ENCODE results near the gene KCTD7.
"Not testable (repeated sequence)": the region's sequence is repeated elsewhere in the genome, so short reads cannot be mapped to it uniquely, and the experiment has no call there.

Gene KCTD7

DNA sequence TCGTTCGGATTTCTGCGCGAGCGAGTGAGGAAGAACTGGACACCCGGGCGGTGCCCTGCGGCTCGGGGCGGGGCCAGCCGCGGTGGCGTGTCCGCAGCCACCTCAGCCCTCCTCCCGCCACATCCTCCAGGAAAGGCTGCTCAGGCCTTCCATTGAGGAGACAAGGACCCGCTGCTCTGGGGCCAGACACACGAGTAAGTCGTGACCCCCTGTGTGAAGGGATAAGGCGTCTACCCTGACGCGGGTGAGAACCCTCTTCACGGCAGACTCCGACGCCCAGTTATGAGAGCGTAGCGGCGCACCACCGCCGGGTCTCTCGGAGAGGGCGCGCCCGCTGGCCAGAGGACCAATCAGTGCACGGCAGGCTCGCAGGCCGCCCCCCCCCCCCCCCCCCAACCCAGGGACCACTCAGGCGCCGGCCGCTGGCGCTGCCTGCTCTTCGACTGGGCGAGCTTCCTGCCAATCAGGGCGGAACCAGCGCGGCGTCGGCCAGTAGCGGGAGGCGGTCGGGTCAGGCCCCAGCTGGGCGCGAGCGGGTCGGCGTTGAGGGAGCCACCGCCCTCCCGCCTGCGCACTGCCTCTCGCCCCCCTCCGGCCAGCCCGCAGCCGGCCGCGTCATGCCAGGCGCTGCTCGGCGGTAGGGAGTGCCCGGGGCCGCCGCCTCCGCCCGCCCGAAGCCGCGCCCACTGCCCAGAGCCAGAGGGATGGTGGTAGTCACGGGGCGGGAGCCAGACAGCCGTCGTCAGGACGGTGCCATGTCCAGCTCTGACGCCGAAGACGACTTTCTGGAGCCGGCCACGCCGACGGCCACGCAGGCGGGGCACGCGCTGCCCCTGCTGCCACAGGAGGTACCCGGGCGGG is at the start of gene KCTD7:
KCTD7 (plus strand) TSS at position 521 of the 861 bp plus-strand sequence; CDS start at position 705, 184 bp downstream.
- peak; percentile 94 for DNase-seq

DNA sequence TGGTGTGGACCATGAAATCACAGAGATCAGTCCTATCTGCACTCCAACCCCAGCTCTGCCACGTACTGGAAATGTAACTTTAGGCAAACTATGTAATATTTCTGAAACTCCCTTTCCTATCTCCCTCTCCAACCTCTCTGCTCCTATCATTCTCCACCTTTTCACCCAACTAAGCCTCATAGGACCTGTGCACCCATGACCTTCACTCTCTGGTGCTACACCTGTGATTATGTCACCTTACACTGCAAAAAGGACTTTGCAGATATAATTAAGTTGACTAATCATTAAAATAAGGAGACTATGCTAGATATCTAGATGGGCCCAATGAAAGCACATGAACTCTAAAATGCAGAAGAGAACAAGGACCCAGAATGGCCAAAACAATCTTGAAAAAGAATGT is 48.3 kb upstream of the KCTD7 start:
- DNase-seq: not testable (repeated sequence)

DNA sequence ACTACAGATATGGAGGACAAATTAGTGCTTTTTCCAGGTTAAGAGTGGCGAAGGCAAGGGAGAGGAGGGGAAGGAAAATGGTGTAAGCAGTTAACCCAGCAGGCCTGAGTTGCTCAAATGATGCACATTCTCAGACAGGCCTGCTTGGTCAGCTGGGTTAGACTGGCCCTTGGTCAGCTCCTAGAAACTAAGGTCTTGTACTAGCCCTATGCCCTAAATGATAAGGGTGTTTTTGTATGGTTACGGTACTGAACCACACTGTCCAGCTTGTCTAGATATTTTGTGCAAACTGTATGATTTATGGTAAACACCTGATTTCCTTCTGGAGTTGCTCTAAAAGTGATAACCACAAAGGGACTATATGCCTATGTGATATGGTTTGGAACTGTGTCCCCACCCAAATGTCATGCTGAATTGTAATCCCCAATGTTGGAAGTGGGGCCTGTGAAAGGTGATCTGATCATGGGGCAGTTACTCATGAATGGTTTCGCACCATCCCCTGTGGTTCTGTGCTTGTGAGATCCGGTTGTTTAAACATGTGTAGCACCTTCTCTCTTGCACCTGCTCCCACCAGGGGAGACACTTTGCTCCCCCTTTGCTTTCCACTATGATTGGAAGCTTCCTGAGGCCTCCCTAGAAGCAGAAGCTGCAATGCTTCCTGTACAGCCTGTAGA is 45.7 kb upstream of the KCTD7 start:
- not testable (repeated sequence) for DNase-seq

DNA sequence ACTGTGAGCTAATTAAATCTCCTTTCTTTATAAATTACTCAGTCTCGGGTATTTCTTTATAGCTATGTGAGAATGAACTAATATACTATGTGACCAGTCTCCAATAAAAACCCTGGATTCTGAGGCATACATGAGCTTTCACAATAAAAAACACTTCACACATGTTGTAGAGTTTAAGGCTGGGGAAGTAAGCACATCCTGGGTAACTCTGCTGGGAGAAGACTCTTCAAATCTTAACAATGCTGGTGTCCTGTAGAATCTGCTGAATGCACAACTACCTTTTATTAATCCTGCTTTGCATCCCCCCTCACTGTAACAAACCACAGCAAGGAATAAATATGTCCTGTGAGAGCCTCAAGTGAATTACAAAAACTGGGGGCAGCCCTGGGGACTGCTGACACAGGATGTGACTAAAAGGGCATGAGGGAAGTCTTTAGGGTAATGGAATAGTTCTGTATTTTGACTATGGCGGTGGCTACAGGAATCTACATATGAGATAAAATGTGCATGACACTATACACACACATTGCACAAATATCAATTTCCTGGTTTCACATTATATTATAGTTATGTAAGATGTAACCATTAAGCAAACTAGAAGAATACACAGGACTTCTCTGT is 45.1 kb upstream of the KCTD7 start:
- no peak for DNase-seq

DNA sequence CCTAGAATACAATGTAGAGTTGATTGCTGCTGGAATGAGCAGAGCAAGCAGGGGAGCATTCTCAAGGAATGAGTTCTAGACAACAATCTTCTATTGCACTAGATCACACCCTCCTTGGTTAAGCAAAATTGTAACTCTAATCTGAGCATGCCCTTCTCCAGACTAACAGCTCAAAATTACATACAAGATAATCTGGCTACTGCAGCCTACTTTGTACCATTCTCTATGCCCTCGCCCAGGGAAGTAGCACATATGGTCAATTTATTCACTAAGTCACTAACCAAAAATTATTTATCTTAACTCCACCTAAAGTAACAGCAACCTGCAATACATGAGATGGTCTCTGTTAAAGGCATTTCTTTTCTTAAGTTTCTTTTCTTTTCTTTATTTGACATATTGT is 42.5 kb upstream of the KCTD7 start:
- DNase-seq: no peak

DNA sequence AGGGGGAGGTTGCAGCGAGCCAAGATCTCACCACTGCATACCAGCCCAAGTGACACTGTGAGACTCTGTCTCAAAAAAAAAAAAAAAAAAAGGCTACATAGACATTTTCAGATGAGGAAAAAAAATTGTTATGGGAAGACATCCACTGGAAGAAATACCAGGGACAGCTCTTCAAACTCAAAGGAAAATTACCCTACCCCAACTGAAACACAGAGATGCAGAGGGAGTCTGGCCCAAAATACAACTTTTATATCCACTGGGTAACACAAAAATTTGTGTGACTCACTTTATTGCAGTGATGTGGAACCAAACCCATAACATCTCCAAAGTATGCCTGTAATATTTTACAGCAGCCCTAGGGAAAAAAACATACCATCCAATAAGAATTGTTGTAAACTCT is 40.5 kb upstream of the KCTD7 start:
- DNase-seq: not testable (repeated sequence)

DNA sequence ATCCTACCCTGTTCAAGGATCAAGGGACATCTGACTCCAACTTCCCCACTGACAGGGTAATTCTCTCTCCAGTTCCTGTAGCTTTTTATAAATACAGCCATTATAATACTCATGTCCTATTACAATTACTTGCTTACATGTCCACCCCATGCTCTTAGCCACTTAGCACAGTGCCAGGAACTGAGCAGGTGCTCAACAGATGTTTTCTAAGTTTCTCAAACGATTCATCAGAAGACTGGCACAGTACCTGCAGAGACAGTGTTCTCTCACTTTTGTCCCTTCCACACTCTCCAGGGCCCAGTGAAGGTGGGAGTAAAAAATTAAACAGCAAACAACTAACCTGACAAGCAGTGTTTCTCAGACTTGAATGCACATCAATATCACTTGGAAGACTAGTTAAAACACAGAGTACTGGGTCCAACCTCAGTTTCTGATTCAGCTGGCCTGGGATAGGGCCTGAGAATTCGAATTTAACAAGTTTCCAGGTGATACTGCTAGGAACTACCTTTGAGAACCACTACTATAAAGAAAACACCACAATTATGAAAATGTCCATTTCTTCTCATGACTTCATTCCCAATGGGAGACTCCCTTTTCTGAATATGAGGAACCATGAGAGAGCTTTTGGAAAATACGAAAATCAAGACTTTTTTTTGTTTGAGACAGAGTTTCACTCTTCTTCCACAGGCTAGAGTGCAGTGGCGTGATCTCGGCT is 39.7 kb upstream of the KCTD7 start:
- DNase-seq: not testable (repeated sequence)

DNA sequence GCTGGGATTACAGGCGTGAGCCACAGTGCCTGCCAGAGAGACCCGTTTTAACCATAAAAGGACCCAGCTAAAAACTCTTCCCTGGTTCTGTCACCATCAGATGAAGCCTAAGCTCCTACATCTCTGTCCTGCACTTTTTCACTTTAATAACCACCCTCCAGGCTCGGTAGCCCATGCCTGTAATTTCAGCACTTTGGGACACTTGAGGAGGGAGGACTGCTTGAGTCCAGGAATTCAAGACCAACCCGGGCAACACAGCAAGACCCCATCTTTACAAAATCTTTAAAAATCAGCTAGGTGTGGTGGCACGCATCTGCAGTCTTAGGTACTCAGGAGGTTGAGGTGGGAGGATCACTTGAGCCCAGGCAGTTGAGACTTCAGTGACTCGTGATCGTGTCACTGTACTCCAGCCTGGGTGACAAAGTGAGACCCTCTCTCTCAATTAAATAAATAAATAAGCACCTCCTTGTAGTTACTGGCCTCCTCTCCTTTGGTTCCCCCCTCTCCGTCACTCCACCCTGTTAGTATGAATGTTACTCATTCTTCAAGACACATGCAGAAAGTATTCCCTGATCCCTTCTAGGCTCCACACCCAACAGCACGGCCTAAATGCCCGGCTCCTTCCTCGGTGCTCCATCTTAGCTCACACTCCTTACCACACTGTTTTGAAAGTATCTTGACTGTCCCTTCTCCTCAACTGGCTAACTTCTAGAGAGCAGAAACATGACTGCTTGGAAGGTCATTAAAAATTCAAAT is 38.2 kb upstream of the KCTD7 start:
- not testable (repeated sequence) for DNase-seq

DNA sequence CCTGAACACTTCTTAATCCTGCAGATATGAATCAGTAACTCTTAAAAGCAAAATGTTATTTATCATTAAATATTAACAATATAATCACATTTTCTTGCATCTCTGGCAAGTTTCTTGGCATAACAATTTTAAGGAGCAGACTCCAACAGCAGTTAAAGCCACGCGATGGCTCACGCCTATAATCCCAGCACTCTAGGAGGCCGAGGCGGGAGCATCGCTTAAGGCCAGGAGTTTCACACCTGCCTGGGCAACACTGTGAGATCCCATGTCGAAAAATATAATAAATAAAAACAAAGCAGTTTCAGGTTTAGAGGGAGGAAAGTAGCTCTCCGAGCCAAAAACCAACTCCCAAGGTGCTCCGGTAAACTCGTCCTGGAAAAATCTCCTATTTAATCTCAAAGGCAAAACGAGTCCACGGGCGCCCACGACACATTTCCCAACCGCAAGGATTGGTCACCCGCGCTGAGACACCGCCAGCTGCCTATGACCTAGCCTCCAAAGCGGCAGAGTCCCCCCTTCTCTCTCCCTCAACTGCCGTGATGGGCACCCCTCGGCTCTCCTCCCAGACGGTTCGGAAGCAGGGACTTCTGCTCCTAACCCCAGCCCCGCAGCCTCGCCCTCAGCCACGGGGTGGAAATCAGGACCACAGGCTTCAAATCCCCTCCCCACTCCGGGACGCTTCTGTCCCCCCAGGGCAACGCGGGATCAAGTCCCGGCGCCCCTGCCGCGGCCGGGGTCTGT is 37.5 kb upstream of the KCTD7 start:
- DNase-seq: peak; percentile 6

DNA sequence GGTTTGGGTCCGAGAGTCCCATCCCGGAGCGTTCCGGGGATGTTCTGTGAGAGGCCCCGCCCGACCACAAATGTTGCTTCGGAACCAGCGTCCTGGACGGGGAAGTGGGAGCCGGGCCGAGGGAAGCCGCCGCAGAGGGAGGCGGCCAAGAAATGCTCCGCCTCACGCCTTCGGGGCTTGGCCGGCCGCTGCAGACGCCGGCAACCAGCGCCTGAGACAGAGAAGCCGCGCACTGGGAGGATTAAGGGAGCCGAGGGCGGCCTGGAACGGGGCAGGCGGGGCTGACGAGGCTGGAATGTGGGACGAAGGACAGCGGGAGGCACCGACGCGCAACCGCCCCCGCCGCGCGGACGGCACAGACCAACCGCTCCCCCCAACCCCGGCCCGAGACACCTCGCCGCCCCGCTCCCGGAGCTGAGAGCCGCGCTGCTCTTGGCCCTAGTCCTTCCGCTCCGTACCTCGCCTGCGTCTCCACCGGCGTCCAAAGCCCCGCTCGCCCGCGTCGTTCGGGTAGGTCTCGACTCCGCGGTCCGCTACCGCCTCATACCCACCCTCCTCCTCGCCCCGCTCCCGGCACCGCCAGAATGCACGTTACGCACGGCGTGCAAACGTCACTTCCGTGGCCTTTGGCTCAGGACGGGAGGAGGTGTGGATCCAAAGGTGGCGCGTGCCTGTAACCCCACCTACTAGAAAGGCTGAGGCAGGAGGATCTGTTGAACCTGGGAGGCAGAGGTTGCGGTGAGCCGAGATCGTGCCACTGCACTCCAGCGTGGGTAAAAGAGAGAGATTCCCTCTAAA is 36.7 kb upstream of the KCTD7 start:
- DNase-seq: peak; percentile 91

DNA sequence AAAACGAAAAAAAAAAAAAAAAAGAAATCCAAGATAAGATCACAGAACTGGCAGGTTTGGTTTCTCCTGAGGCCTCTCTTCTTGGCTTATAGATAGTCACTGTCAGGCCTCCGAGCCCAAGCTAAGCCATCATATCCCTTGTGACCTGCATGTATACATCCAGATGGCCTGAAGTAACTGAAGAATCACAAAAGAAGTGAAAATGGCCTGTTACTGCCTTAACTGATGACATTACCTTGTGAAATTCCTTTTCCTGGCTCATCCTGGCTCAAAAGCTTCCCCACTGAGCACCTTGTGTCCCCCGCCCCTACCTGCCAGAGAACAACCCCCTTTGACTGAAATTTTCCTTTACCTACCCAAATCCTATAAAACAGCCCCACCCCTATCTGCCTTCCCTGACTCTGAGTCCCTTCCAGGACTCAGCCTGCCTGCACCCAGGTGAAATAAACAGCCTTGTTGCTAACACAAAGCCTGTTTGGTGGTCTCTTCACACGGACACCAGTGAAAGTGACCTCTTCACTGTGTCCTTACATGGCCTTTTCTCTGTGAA is 36.0 kb upstream of the KCTD7 start:
- DNase-seq: peak; percentile 7

DNA sequence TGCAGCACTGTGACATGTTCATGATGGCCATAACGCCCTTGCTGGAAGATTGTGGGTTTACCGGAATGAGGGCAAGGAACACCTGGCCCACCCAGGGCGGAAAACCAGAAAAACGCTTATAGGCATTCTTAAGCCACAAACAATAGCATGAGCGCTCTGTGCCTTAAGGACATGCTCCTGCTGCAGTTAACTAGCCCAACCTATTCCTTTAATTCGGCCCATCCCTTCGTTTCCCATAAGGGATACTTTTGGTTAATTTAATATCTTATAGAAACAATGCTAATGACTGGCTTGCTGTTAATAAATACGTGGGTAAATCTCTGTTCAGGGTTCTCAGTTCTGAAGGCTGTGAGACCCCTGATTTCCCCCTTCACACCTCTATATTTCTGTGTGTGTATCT is 34.6 kb upstream of the KCTD7 start:
- DNase-seq: not testable (repeated sequence)

DNA sequence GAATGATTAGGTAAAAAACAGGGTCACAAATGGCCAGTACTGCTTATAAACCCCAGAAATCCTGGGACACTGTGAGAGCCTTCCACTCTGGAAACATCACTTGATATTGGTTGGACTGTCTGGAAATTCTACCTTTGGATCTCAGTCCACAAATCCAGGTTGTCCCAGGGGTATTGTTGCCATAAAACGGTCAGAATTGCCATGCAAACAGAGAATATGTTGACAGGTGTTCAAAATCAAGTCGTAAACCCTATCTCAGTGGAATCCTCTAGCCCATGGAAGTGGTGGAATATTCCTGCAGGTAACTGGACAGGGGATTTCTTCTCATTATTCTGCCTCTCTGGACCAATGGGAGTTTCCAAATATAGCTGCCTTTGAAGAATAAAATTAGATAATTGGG is 31.2 kb upstream of the KCTD7 start:
- DNase-seq: no peak

DNA sequence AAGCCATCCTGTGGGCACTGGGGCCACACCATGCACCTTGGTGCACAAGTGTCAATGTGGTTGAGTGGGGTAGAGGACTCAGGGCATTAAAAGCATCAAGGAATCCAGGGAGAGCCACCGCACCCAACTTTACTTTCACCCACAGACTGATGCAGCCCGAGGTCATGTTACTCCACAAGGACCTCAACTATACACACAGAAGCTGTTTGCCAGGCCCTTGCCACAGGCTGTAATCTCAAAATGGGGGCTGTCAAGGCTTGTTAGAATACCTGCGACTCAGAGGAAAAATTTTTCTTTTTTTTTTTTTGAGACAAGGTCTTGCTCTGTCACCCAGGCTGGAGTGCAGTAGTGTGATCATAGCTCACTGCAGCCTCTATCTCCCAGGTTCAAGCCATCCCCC is 26.5 kb upstream of the KCTD7 start:
- DNase-seq: no peak

DNA sequence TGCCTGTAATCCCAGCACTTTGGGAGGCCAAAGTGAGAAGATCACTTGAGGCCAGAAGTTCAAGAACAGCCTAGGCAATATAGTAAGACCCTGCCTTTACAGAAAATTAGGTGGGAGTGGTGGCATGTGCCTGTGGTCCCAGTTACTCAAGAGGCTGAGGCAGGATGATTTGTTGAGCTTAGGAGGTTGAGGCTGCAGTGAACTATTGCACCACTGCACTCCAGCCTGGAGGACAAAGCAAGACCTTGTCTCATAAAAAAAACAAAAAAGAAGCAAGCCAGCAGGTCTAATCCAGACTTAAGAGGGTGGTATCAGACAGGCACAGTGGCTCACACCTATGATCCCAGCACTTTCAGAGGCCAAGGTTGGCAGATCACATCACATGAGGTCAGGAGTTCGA is 24.5 kb upstream of the KCTD7 start:
- DNase-seq: no peak

DNA sequence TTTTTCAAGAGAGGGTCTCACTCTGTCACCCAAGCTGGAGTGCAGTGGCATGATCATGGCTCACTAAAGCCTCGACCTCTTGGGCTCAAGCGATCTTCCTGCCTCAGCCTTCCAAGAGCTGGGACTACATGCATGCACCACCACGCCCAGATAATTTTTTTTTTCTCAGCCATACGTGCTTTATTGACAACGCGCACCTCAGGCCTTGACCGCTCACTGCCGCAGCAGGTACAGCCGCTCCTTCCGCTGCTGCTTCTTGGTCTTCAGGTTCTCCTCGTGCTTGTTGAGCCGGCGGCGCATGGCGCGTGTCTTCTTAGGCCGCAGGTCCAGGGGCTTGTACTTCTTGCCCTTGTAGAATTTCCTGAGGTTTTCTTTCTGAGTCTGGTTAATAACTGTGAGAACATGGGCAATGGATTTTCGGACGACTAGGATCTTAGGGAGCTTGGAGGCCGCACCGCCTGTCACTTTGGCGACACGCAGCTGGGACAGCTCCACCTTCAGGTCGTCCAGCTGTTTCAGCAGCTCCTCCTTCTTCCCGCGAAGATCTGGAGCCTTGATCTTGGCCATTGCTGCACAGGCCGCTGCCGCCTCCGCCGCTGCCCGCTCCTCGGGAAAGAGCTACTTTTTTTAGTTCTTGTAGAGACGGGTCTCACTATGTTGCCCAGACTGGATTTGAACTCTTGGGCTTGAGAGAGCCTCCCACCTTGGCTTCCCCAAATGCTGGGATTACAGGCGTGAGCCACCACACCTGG is 22.0 kb upstream of the KCTD7 start:
- not testable (repeated sequence) for DNase-seq

DNA sequence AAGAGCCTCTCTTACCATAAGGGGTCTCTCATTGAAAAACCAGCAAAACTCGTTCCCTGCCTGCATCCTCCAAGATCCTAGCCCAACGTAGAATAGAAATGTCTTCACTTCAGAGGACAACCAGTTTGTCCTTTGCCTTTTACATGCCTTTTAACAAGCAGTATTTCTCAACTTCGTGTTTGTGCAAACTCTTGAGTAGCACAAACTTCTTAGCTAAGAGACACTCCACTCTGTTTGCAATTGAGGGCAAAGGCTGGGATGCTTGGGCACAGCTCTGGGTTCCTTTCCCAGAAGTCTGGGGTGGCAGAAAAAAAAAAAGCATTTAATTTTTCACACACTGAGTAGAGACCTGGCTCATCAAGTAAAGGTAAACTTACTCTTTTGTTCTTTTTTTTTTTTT is 19.5 kb upstream of the KCTD7 start:
- DNase-seq: no peak

DNA sequence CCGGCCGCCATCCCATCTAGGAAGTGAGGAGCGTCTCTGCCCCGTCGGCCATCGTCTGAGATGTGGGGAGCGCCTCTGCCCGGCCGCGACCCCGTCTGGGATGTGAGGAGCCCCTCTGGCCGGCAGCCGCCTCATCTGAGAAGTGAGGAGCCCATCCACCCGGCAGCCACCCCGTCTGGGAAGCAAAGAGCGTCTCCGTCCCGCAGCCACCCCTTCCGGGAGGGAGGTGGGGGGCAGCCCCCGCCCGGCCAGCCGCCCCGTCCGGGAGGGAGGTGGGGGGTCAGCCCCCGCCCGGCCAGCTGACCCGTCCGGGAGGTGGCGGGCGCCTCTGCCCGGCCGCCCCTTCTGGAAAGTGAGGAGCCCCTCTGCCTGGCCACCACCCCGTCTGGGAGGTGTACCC is 14.1 kb upstream of the KCTD7 start:
- not testable (repeated sequence) for DNase-seq

DNA sequence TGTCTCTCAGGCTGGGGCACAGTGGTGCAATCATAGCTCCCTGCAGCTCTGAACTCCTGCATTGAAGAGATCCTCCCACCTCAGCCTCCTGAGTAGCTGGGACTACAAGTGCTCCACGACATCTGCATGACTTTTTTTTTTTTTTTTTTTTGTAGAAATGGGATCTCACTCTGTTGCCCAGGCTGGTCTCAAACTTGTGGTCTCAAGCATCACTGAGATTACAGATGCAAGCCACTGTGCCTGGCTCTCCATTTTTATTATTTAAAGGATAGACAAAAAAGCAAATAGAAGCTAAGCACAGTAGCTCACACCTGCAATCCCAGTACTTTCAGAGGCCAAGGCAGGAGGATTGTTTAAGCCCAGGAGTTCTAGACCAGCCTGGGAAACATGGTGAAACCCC is 13.0 kb upstream of the KCTD7 start:
- no peak for DNase-seq

DNA sequence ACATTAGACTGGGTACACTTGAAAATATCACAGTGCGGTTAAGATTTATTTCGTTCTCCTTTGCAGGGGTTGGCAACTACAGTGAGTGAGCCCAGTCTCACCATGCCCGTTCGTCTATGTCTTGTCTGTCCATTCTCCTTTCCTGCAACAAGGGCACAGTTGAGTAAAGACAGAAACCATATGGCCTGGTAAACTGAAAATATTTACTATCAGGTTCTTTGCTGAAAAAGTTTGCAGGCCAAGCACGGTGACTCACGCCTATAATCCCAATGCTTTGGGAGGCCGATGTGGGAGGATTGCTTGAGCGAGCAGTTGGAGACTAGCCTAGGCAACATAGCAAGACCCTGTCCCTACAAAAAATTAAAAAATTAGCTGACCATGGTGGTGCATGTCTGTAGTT is 11.4 kb upstream of the KCTD7 start:
- no peak for DNase-seq

Measured in stimulated activated CD4-positive, alpha-beta T cell treated with anti-CD3 and anti-CD28 coated beads, Interleukin-4, amount 100 ng/mL, for 24 hours (primary cell).